Stomach (tissue), 4 donors: ENCODE results near the gene KRTAP10-5.

Source experiments
- EP300 ChIP-seq: sonication (generic); formaldehyde crosslinking; IDR thresholded peaks from one replicate; pipeline ENCODE4 v1.6.1; 2017; ENCODE audit warnings: antibody characterized with exemption
- POLR2A ChIP-seq, 4 donors: fragments of 450-650 bp; IDR thresholded peaks; one replicate each; pipeline ENCODE4 v1.6.1; 2016; ENCODE audit warnings: antibody characterized with exemption in 4 of 4, control low read depth in 2 of 4, mild to moderate bottlenecking in 1 of 4, moderate library complexity in 1 of 4
- TF ChIP-seq, protein P1 (sequence below), 7 experiments: fragments of 450-650 bp in 4 of 7; fragments of 200-600 bp in 3 of 7; sonication (generic) in 3 of 7; IDR thresholded peaks; one replicate each; pipeline ENCODE4 v1.5.1; 2016 to 2019; ENCODE audit warnings: antibody characterized with exemption in 7 of 7, control low read depth in 2 of 7, mild to moderate bottlenecking in 1 of 7

GRCh38 chr21:44581158-44581557 lies 754 bp upstream of the KRTAP10-5 start:
- TF ChIP-seq, protein P1, sequence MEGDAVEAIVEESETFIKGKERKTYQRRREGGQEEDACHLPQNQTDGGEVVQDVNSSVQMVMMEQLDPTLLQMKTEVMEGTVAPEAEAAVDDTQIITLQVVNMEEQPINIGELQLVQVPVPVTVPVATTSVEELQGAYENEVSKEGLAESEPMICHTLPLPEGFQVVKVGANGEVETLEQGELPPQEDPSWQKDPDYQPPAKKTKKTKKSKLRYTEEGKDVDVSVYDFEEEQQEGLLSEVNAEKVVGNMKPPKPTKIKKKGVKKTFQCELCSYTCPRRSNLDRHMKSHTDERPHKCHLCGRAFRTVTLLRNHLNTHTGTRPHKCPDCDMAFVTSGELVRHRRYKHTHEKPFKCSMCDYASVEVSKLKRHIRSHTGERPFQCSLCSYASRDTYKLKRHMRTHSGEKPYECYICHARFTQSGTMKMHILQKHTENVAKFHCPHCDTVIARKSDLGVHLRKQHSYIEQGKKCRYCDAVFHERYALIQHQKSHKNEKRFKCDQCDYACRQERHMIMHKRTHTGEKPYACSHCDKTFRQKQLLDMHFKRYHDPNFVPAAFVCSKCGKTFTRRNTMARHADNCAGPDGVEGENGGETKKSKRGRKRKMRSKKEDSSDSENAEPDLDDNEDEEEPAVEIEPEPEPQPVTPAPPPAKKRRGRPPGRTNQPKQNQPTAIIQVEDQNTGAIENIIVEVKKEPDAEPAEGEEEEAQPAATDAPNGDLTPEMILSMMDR (IDR thresholded peaks at IDR 0.05), result no peak
- TF ChIP-seq POLR2A (IDR thresholded peaks at IDR 0.05), result no peak
- TF ChIP-seq EP300, result no peak
